ENCODE results near the gene RAB44.
"Not testable (repeated sequence)": the region's sequence is repeated elsewhere in the genome, so short reads cannot be mapped to it uniquely, and the experiment has no call there.

The RAB44 gene

GRCh38 chr6:36706339-36706738 is 8.7 kb downstream of the RAB44 start:
- DNase-seq (ENCODE audit: low spot score): no peak

- no peak for DNase-seq (ENCODE audit: low spot score)
These were observed 15.2 kb downstream of the RAB44 start for GRCh38 chr6:36712816-36713215.

GRCh38 chr6:36713846-36714245 is 16.2 kb downstream of the RAB44 start:
- no peak for DNase-seq (ENCODE audit: low spot score)

GRCh38 chr6:36714511-36714910 is 16.9 kb downstream of the RAB44 start:
- no peak for DNase-seq (ENCODE audit: low spot score)

GRCh38 chr6:36715469-36715868 is 17.8 kb downstream of the RAB44 start:
- no peak for DNase-seq (ENCODE audit: low spot score)

GRCh38 chr6:36716476-36717093 is 19.0 kb downstream of the RAB44 start:
- DNase-seq (ENCODE audit: low spot score): no peak

- DNase-seq (ENCODE audit: low spot score): no peak
These were observed 19.7 kb downstream of the RAB44 start for GRCh38 chr6:36717231-36717825.

- DNase-seq (ENCODE audit: low spot score): no peak
These were observed 20.4 kb downstream of the RAB44 start for GRCh38 chr6:36717871-36718540.

- no peak for DNase-seq (ENCODE audit: low spot score)
These were observed 20.9 kb downstream of the RAB44 start for GRCh38 chr6:36718560-36718959.

GRCh38 chr6:36719126-36719525 is 21.5 kb downstream of the RAB44 start:
- no peak for DNase-seq (ENCODE audit: low spot score)

GRCh38 chr6:36720251-36721141 is 22.9 kb downstream of the RAB44 start:
- DNase-seq (ENCODE audit: low spot score): no peak

GRCh38 chr6:36721369-36722140 is 23.9 kb downstream of the RAB44 start:
- no peak for DNase-seq (ENCODE audit: low spot score)

- no peak for DNase-seq (ENCODE audit: low spot score)
These were observed 24.7 kb downstream of the RAB44 start for GRCh38 chr6:36722365-36722764.

- DNase-seq (ENCODE audit: low spot score): no peak
These were observed 25.3 kb downstream of the RAB44 start for GRCh38 chr6:36722879-36723278.

GRCh38 chr6:36723992-36724391 is 26.4 kb downstream of the RAB44 start:
- not testable (repeated sequence) for DNase-seq (ENCODE audit: low spot score)

GRCh38 chr6:36724514-36725390 is 27.1 kb downstream of the RAB44 start:
- DNase-seq (ENCODE audit: low spot score): no peak

- DNase-seq (ENCODE audit: low spot score): no peak
These were observed 28.0 kb downstream of the RAB44 start for GRCh38 chr6:36725581-36725980.

GRCh38 chr6:36727505-36728021 is 29.9 kb downstream of the RAB44 start:
- DNase-seq (ENCODE audit: low spot score): no peak

GRCh38 chr6:36728289-36729160 is 30.9 kb downstream of the RAB44 start:
- DNase-seq (ENCODE audit: low spot score): no peak

- no peak for DNase-seq (ENCODE audit: low spot score)
These were observed 31.5 kb downstream of the RAB44 start for GRCh38 chr6:36729161-36729524.

Data from putamen (tissue), 1 donor.